Testis (tissue), 2 donors: ENCODE measurements around the gene SF3B6.

Experiments
- CTCF ChIP-seq, 3 experiments: fragments of 450-650 bp in 2 of 3; fragments of 200-600 bp in 1 of 3; sonication (generic) in 1 of 3; IDR thresholded peaks; one replicate each; pipeline ENCODE4 v1.5.1; 2016 to 2019; ENCODE audit warnings: antibody characterized with exemption in 3 of 3, mild to moderate bottlenecking in 2 of 3, moderate library complexity in 1 of 3
- POLR2A ChIP-seq: fragments of 450-650 bp; IDR thresholded peaks from one replicate; pipeline ENCODE4 v1.6.1; 2017; ENCODE audit warnings: antibody characterized with exemption, mild to moderate bottlenecking, moderate library complexity

- TF ChIP-seq CTCF (IDR thresholded peaks at IDR 0.05): no peak
- no peak for TF ChIP-seq POLR2A
Observed at GRCh38 chr2:24045511-24046508, 30.3 kb downstream of the SF3B6 start.
